Fibroblast of the aortic adventitia (primary cell): ENCODE results near the gene TMOD2. TPM values are rescaled to one million over a fixed set of nuclear protein-coding genes. Genes with fewer than 3 reads are reported as not detected.

Source experiments
- DNase-seq: peaks from one replicate; pipeline ENCODE4 v3.0.0-alpha.2; 2010; ENCODE audit warnings: low read depth
- H3K4me3 ChIP-seq: 2 replicates; pipeline ENCODE4 v1.5.1; 2011; ENCODE audit warnings: low read depth, mild to moderate bottlenecking, control low read depth, low read length, moderate library complexity
- small RNA-seq: library from RNA; depleted of rRNA; stranded (forward); fragments of <200 nt; gene quantifications from one replicate; pipeline ENCODE3, GENCODE V24; 2012
- total RNA-seq: library from RNA; depleted of rRNA; stranded (reverse); fragments of >200 nt; gene quantifications from 2 replicates; pipeline ENCODE4 v1.2.3, GENCODE V29; 2012; ENCODE audit warnings: low replicate concordance
- TF ChIP-seq, protein P1 (sequence below): IDR thresholded peaks from 2 replicates; pipeline ENCODE4 v1.5.1; 2011; ENCODE audit warnings: mild to moderate bottlenecking, low read length, control low read depth, inconsistent platforms; ENCODE audit not compliant: insufficient read depth

TMOD2 gene
- total RNA-seq, 1 donor = 11.2 TPM

DNA sequence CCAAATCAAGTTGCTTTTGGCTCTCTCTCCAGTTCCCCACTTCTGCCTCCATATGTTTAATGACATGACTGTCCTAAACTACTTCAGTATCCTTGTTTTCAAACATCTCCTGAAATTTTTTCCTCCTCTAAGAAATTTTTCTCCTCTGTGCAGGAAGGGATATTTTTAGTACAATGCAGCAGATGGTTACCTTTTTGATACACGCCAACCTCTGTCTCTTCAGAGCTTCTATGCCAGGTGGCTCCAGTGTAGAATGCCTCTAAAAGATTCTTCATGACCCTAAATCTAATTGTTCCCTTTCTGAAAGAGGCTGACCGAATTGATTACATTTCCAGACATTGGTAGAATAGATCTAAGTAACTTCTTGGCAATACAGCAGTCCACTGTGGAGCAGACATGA is 111.7 kb downstream of the TMOD2 start:
- no peak overlapping the region for H3K4me3 ChIP-seq
- no peak for DNase-seq
- TF ChIP-seq, protein P1, sequence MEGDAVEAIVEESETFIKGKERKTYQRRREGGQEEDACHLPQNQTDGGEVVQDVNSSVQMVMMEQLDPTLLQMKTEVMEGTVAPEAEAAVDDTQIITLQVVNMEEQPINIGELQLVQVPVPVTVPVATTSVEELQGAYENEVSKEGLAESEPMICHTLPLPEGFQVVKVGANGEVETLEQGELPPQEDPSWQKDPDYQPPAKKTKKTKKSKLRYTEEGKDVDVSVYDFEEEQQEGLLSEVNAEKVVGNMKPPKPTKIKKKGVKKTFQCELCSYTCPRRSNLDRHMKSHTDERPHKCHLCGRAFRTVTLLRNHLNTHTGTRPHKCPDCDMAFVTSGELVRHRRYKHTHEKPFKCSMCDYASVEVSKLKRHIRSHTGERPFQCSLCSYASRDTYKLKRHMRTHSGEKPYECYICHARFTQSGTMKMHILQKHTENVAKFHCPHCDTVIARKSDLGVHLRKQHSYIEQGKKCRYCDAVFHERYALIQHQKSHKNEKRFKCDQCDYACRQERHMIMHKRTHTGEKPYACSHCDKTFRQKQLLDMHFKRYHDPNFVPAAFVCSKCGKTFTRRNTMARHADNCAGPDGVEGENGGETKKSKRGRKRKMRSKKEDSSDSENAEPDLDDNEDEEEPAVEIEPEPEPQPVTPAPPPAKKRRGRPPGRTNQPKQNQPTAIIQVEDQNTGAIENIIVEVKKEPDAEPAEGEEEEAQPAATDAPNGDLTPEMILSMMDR = no peak

DNA sequence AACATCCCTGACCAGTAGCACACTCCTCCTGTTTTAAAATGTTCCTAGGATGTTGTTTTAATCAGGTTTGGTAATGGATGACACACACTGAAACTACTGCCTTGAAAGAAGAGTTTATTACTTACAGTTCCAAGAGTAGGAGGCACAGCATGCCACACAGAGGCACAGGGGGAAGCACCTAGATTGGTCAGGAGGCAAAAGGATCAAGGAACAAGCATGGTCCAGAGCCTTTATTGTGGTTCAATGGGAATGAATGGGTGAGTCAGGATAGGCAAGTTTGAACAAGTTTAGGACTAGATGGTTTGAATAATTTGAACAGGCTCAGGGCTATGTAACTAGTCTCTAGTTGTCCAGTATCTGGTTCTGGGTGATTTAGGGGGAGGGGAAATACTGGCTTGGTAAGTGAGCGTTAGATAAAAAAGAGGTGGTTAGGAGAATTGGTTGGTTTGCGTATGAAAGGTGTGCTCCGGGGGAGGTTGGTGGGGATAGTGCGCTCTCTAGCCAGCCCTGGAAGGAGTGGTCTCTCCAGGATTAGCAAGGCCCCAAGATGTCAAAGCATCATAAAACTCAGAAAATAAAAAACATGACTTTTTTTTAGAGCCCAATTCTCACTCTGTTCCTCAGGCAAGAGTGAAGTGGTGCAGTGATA is 113.1 kb downstream of the TMOD2 start:
- H3K4me3 ChIP-seq = no peak overlapping the region
- peak; percentile 25 for DNase-seq
- TF ChIP-seq, protein P1 = no peak

DNA sequence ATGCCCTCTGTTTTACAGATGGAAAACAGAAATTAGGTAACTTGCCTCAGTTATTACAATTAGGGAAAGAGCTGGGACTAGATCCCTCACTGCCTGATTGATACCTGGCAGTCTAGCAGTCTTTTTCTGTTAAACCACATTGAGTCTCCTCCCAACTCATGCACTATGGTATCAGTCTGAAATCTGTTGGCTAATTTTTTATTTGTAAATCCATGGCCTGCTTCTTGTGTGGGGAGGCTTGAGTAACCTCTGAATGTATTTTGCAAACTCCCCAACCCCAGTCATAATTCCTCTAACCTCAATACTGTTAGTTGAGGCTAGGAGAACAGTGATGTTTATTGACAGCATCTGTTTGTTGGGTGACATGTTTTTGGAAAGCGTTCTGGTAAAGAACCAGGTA is 113.9 kb downstream of the TMOD2 start:
- no peak for DNase-seq
- TF ChIP-seq, protein P1 = no peak

More for the DNA sequence above, 113.9 kb downstream of the TMOD2 start:
- no peak overlapping the region for H3K4me3 ChIP-seq

Small RNA genes within 50 kb of the gene (small RNA-seq; reads per million reads assigned to genes)
- not detected for gene AC090971.5
- not detected for gene RF00017

Other genes starting within 250 kb of the TMOD2 start
- 26.6 and 29.5 TPM in 2 replicates for gene DMXL2, start 128.8 kb upstream of the TMOD2 start, total RNA-seq
- not detected in 2 replicates for gene SCG3, start 70.1 kb upstream of the TMOD2 start, total RNA-seq
- 3.1 and 7.6 TPM in 2 replicates for gene LYSMD2, start 13.9 kb upstream of the TMOD2 start, total RNA-seq
- 21.3 and 53.0 TPM in 2 replicates for gene TMOD3, start 78.1 kb downstream of the TMOD2 start, total RNA-seq
- gene LEO1, start 220.2 kb downstream of the TMOD2 start, total RNA-seq = 21.3 and 55.7 TPM in 2 replicates